ENCODE measurements around the gene CDHR1.
"Not testable (repeated sequence)": the region's sequence is repeated elsewhere in the genome, so short reads cannot be mapped to it uniquely, and the experiment has no call there.

DNA sequence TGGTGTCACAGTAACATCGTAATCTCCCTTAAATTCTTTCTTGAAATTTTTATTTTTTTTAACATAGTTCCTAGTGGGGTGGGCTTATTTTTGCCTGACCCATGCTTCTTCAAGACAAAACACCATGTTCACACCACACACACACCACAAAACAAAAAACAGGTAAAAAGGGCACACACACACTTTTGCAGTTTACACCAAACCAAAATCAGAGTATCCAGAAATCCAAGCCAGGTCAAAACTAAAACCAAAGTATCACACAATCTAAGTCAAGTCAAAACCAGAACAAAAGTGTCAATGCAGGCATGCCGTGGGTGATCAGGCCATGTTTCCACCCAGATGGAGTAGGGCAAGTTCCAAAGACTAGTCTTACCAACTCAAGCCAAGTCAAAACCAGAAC, 23.1 kb upstream of the CDHR1 start:
- TF ChIP-seq POLR2A (IDR thresholded peaks at IDR 0.05; ENCODE audit: control extremely low read depth in 1 of 2, low read depth in 2 of 2, low read length in 2 of 2); EZH2 (IDR thresholded peaks at IDR 0.05; ENCODE audit: low read depth, low read length, severe bottlenecking); RAD21 (IDR thresholded peaks at IDR 0.05 in 1 of 2, conservative IDR thresholded peaks at IDR 0.05 in 1 of 2; ENCODE audit: low read depth in 2 of 2, low read length in 2 of 2); EGR1 (IDR thresholded peaks at IDR 0.05; ENCODE audit: borderline replicate concordance, low read depth, low read length); PHF8 (conservative IDR thresholded peaks at IDR 0.05; ENCODE audit: low read depth, low read length); SP2 (IDR thresholded peaks at IDR 0.05; ENCODE audit: low read length); CHD2 (IDR thresholded peaks at IDR 0.05; ENCODE audit: low read length); POLR2AphosphoS5 (IDR thresholded peaks at IDR 0.05; ENCODE audit: low read depth, low read length): not testable (repeated sequence)
- TF ChIP-seq, protein P1, sequence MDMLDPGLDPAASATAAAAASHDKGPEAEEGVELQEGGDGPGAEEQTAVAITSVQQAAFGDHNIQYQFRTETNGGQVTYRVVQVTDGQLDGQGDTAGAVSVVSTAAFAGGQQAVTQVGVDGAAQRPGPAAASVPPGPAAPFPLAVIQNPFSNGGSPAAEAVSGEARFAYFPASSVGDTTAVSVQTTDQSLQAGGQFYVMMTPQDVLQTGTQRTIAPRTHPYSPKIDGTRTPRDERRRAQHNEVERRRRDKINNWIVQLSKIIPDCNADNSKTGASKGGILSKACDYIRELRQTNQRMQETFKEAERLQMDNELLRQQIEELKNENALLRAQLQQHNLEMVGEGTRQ (IDR thresholded peaks at IDR 0.05; ENCODE audit: low read length) = not testable (repeated sequence)
- TF ChIP-seq, protein P2, sequence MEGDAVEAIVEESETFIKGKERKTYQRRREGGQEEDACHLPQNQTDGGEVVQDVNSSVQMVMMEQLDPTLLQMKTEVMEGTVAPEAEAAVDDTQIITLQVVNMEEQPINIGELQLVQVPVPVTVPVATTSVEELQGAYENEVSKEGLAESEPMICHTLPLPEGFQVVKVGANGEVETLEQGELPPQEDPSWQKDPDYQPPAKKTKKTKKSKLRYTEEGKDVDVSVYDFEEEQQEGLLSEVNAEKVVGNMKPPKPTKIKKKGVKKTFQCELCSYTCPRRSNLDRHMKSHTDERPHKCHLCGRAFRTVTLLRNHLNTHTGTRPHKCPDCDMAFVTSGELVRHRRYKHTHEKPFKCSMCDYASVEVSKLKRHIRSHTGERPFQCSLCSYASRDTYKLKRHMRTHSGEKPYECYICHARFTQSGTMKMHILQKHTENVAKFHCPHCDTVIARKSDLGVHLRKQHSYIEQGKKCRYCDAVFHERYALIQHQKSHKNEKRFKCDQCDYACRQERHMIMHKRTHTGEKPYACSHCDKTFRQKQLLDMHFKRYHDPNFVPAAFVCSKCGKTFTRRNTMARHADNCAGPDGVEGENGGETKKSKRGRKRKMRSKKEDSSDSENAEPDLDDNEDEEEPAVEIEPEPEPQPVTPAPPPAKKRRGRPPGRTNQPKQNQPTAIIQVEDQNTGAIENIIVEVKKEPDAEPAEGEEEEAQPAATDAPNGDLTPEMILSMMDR (IDR thresholded peaks at IDR 0.05; ENCODE audit: control extremely low read depth in 1 of 3, insufficient read depth in 1 of 3, low read depth in 1 of 3, low read length in 3 of 3) = not testable (repeated sequence)

Data from H1 (cell line).